WERI-Rb-1 (cell line): Measurements from ENCODE around the gene RSBN1L.

Experiments
- DNase-seq: peaks from one replicate; pipeline ENCODE4 v3.0.0-alpha.2; 2020
- H3K27ac ChIP-seq: fragments of 250-450 bp; sonication (Bioruptor Pico); 2 replicates; pipeline ENCODE4 v1.5.1; 2020; ENCODE audit warnings: mild to moderate bottlenecking, moderate library complexity
- H3K27me3 ChIP-seq: fragments of 250-450 bp; sonication (Bioruptor Pico); 2 replicates; pipeline ENCODE4 v1.5.1; 2021; ENCODE audit warnings: mild to moderate bottlenecking, low read depth, moderate library complexity; ENCODE audit not compliant: insufficient read depth, severe bottlenecking
- H3K36me3 ChIP-seq: fragments of 250-450 bp; sonication (Bioruptor Pico); 2 replicates; pipeline ENCODE4 v1.5.1; 2020; ENCODE audit warnings: mild to moderate bottlenecking, moderate library complexity
- H3K4me3 ChIP-seq: 2 replicates; pipeline ENCODE4 v1.5.1; 2011; ENCODE audit warnings: low read depth, mild to moderate bottlenecking, control low read depth, low read length
- H3K9me3 ChIP-seq: fragments of 250-450 bp; sonication (Bioruptor Pico); 2 replicates; pipeline ENCODE4 v1.5.1; 2021; ENCODE audit warnings: mild to moderate bottlenecking, moderate library complexity; ENCODE audit not compliant: severe bottlenecking
- CTCF ChIP-seq: IDR thresholded peaks from 2 replicates; pipeline ENCODE4 v1.5.1; 2011; ENCODE audit warnings: low read depth, mild to moderate bottlenecking, control low read depth, inconsistent platforms, low read length

RSBN1L gene

GRCh38 chr7:77738382-77738781 is 42.1 kb downstream of the RSBN1L start:
- Histone ChIP-seq H3K4me3 (no peak overlapping the region), H3K27ac (no peak overlapping the region), H3K27me3 (no peaks in the 10 kb centered on the region), H3K36me3 (peaks cover 25% of the 10 kb centered on the region), H3K9me3 (no peaks in the 10 kb centered on the region)
- DNase-seq: no peak
- no peak for TF ChIP-seq CTCF

GRCh38 chr7:77738871-77739270 is 42.6 kb downstream of the RSBN1L start:
- H3K27ac ChIP-seq: no peak overlapping the region
- H3K9me3 ChIP-seq: no peaks in the 10 kb centered on the region
- no peak for TF ChIP-seq CTCF
- peaks cover 30% of the 10 kb centered on the region for H3K36me3 ChIP-seq
- H3K27me3 ChIP-seq: no peaks in the 10 kb centered on the region
- DNase-seq: no peak
- no peak overlapping the region for H3K4me3 ChIP-seq

- Histone ChIP-seq H3K4me3 (no peak overlapping the region), H3K9me3 (no peaks in the 10 kb centered on the region), H3K36me3 (peaks cover 30% of the 10 kb centered on the region), H3K27ac (no peak overlapping the region), H3K27me3 (no peaks in the 10 kb centered on the region)
- TF ChIP-seq CTCF: no peak
- no peak for DNase-seq
Measured at GRCh38 chr7:77740257-77740656, 44.0 kb downstream of the RSBN1L start.

GRCh38 chr7:77743518-77743917 is 47.3 kb downstream of the RSBN1L start:
- Histone ChIP-seq H3K27me3 (no peaks in the 10 kb centered on the region), H3K36me3 (peaks cover 22% of the 10 kb centered on the region), H3K27ac (no peak overlapping the region), H3K4me3 (no peak overlapping the region), H3K9me3 (no peaks in the 10 kb centered on the region)
- DNase-seq: no peak
- no peak for TF ChIP-seq CTCF

GRCh38 chr7:77745746-77746145 is 49.5 kb downstream of the RSBN1L start:
- Histone ChIP-seq H3K4me3 (no peak overlapping the region), H3K36me3 (peaks cover 27% of the 10 kb centered on the region), H3K9me3 (no peaks in the 10 kb centered on the region), H3K27me3 (no peaks in the 10 kb centered on the region), H3K27ac (no peak overlapping the region)
- no peak for TF ChIP-seq CTCF
- DNase-seq: no peak

GRCh38 chr7:77746164-77746823 is 50.0 kb downstream of the RSBN1L start:
- DNase-seq: no peak
- no peak overlapping the region for H3K27ac ChIP-seq
- no peaks in the 10 kb centered on the region for H3K27me3 ChIP-seq
- TF ChIP-seq CTCF: no peak
- no peaks in the 10 kb centered on the region for H3K9me3 ChIP-seq
- peaks cover 28% of the 10 kb centered on the region for H3K36me3 ChIP-seq
- H3K4me3 ChIP-seq: no peak overlapping the region
